HG03378 (cell line): ENCODE results near the gene BRD7.

Experiments used
- ATAC-seq: cut with Tn5 transposase; IDR thresholded peaks from one replicate; pipeline ENCODE4 v1.9.1; 2021; ENCODE audit warnings: mild to moderate bottlenecking, moderate library complexity; ENCODE audit not compliant: unreplicated experiment

The BRD7 gene

GRCh38 chr16:50305441-50306061, 63.2 kb downstream of the BRD7 start:
- ATAC-seq: no peak

- ATAC-seq: no peak
Measured at GRCh38 chr16:50304467-50305440, 64.0 kb downstream of the BRD7 start.

GRCh38 chr16:50303605-50304466, 65.0 kb downstream of the BRD7 start:
- ATAC-seq: no peak

- ATAC-seq: no peak
Measured at GRCh38 chr16:50303041-50303604, 65.7 kb downstream of the BRD7 start.

- no peak for ATAC-seq
Measured at GRCh38 chr16:50302472-50303005, 66.2 kb downstream of the BRD7 start.

GRCh38 chr16:50301626-50302471, 66.9 kb downstream of the BRD7 start:
- ATAC-seq: no peak

GRCh38 chr16:50300942-50301625, 67.7 kb downstream of the BRD7 start:
- no peak for ATAC-seq

- ATAC-seq: no peak
Measured at GRCh38 chr16:50299508-50300105, 69.2 kb downstream of the BRD7 start.

GRCh38 chr16:50298591-50299507, 69.9 kb downstream of the BRD7 start:
- ATAC-seq: no peak

GRCh38 chr16:50298075-50298460, 70.7 kb downstream of the BRD7 start:
- ATAC-seq: no peak

GRCh38 chr16:50297301-50298074, 71.3 kb downstream of the BRD7 start:
- ATAC-seq: no peak

GRCh38 chr16:50296807-50297206, 72.0 kb downstream of the BRD7 start:
- no peak for ATAC-seq

GRCh38 chr16:50295541-50296132, 73.2 kb downstream of the BRD7 start:
- no peak for ATAC-seq

GRCh38 chr16:50294955-50295354, 73.8 kb downstream of the BRD7 start:
- ATAC-seq: no peak

GRCh38 chr16:50293994-50294855, 74.6 kb downstream of the BRD7 start:
- no peak for ATAC-seq
